Astrocyte of the spinal cord (primary cell): ENCODE measurements around the gene UGT2B17.
"Not testable (repeated sequence)": the region's sequence is repeated elsewhere in the genome, so short reads cannot be mapped to it uniquely, and the experiment has no call there.

Experiments
- DNase-seq: peaks from one replicate; pipeline ENCODE4 v3.0.0; 2011; ENCODE audit warnings: low read depth, low spot score
- H3K4me3 ChIP-seq: 2 replicates; pipeline ENCODE4 v1.5.1; 2011; ENCODE audit warnings: low read depth, mild to moderate bottlenecking, low read length, moderate library complexity
- in situ Hi-C: cut with HindIII; loops from 2 replicates; pipeline ENCODE4 v1.10.0; 2017; ENCODE audit warnings: low sequenced_read_pairs
- TF ChIP-seq, protein P1 (sequence below): IDR thresholded peaks from 2 replicates; pipeline ENCODE4 v1.5.1; 2012; ENCODE audit warnings: low read depth, mild to moderate bottlenecking, low read length, inconsistent platforms

Gene UGT2B17

DNA sequence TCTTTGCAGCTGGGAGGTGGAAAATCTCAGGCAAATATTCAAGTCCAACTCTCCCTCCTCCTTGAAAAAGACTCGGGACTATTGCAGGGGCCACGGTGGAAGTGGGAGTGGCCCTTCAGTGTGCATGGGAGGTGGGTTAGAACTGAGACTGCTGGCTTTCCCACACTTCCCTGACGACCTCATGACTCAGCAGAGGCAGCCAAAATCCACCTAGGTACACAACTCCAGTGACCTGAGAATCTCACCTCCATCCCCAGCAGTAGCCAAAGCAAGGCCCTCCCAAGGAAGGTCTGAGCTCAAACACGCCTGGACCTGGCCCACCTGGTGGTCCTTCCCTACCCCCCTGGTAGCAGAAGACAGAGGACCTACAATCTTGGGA lies 6.2 kb upstream of the UGT2B17 start:
- in situ Hi-C loops = no loop called here
- H3K4me3 ChIP-seq = no peak overlapping the region
- no peak for DNase-seq
- TF ChIP-seq, protein P1, sequence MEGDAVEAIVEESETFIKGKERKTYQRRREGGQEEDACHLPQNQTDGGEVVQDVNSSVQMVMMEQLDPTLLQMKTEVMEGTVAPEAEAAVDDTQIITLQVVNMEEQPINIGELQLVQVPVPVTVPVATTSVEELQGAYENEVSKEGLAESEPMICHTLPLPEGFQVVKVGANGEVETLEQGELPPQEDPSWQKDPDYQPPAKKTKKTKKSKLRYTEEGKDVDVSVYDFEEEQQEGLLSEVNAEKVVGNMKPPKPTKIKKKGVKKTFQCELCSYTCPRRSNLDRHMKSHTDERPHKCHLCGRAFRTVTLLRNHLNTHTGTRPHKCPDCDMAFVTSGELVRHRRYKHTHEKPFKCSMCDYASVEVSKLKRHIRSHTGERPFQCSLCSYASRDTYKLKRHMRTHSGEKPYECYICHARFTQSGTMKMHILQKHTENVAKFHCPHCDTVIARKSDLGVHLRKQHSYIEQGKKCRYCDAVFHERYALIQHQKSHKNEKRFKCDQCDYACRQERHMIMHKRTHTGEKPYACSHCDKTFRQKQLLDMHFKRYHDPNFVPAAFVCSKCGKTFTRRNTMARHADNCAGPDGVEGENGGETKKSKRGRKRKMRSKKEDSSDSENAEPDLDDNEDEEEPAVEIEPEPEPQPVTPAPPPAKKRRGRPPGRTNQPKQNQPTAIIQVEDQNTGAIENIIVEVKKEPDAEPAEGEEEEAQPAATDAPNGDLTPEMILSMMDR = no peak

DNA sequence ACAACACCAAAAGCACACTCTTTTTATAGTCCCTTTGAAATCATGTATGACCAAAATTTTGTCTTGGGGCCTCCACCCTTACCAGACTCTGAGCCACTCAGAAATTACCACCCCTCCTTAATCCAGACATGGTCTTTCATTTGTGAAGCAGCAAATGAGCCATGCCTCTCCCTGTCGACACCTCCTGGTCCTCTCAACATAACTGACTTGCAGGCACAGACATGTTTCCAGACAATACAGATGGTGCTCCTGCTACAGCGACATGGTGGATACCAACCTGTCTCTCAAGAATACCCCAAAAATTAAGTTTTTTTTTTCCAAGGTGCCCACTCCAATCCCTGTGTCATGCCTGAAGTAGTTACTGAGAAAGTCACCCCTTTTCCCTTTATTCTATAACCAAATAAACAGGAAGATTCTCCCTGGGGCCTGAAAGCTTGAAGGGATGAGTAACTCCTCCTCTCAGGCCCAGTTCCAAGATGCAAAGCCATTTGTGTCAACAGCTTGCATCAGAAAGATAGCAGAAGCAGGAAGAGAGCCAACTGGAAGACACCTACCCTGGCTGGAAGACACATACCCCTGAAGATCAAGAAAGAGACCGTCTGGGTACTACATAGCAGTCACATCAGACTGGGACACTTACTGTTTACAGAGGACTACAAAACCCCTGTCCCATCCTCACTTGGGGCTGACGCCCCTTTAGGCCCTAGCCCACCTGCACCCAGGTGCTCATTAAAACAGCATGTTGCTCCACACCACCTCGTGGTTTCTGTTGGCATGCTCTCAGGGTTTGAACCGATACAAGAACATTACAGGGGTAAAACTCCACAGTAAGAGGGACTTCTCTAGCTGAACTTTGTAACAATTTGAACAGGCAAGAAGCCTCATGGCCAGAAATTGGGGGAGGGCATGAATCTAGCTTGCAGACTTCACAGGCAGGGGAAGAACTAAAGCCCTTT lies 5.5 kb upstream of the UGT2B17 start:
- in situ Hi-C loops = no loop called here
- no peak for DNase-seq
- TF ChIP-seq, protein P1 = no peak
- no peak overlapping the region for H3K4me3 ChIP-seq

DNA sequence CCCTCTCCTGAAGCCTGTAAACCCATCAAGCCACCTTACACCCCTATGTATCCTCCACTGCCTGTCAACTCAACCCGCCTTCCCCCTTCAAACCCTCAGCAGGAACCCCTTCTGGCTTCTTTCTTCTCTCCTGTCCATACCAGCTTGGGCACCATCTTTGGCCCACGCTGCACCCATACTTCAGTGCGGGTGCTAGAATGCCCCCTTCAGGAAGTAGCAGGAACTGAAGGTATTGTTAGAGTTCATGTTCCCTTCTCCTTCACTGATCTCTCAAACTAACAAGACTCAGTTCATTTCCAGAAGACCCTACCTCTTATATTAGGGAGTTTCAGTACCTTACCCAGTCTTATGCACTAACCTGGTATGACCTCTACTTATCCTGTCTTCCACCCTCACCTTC lies 1.5 kb upstream of the UGT2B17 start:
- no peak for DNase-seq
- TF ChIP-seq, protein P1 = no peak
- in situ Hi-C loops = no loop called here

DNA sequence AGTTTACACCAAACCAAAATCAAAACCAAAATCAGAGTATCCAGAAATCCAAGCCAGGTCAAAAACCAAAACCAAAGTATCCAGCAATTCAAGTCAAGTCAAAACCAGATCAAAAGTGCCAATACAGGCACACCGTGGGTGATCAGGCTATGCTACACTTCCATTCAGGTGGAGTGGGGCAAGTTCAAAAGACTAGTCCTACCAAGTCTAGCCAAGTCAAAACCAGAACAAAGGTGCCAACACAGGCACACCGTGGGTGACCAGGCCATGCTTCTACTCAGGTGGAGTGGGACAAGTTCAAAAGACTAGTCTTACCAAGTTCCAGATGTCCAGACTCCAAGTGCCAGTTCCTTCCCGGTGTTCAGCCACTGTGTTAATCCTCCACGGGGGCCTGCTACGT lies 486 bp downstream of the UGT2B17 start:
- H3K4me3 ChIP-seq = not testable (repeated sequence)

More for the DNA sequence above, 1.5 kb upstream of the UGT2B17 start:
- no peak overlapping the region for H3K4me3 ChIP-seq

DNA sequence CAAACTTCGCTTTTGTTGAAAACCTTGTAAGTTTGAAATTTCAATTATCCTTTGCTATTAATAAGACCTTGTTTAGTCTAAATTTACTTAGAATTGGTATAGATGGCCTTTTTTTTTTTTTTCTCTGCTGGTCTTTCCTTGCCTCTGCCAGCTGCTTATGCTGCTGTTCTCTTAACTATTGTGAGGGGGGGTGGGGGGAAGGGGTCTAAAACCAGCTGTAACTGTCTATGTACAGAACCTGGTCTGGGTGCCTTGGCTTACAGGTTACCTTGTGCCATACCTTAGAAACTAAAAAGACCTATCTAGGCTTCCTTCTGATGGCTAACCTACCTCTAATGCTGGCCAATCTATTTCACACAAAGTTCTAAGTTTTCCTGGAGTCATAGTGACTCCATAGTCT lies 1.0 kb downstream of the UGT2B17 start:
- TF ChIP-seq, protein P1 = no peak
- no peak overlapping the region for H3K4me3 ChIP-seq
- in situ Hi-C loops = no loop called here
- no peak for DNase-seq

More for the DNA sequence above, 486 bp downstream of the UGT2B17 start:
- DNase-seq, in situ Hi-C loops: not testable (repeated sequence)

DNA sequence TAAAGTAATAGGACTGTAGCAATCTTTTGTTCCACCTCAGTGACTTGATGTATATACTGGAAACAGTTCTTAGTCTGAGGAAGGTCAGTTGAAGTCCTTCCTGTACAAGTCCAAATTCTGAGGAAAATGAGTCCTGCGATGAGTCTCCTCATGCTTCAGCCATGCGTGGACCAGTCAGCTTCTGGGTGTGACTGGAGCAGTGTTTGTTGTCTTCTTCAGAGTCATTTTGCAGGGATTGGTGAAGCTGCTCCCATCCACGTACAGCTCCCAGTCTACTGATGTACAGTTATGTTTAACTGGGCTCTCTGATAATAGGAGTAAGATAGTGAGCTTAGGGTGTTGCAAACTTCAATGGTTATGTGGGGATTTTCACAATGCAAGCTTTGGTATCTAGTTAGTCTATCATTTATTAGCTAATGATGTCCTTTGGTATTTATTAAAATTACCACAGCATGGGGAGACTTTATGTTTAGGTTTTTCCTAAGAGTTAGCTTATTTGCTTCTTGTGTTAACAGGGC lies 3.4 kb downstream of the UGT2B17 start:
- in situ Hi-C loops = no loop called here
- TF ChIP-seq, protein P1 = no peak
- DNase-seq = no peak
- no peak overlapping the region for H3K4me3 ChIP-seq

DNA sequence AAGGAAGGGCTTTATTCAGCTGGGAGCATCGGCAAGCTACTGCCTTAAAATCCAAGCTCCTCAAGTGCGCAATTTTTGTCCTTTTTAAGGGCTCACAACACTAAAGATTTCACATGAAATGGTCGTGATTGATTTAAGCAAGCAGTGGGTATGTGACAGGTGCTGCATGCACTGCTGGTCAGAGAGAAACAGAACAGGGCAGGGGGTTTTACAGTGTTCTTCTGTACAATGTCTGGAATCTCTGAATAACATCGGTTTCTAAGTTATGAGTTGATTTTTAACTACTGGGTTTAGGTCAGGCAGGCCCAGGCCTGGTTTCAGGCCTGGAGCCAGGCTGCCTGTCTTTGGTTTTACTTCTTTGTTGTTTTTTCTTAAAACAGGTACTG lies 6.0 kb downstream of the UGT2B17 start:
- TF ChIP-seq, protein P1 = no peak
- no peak for DNase-seq
- in situ Hi-C loops = no loop called here
- H3K4me3 ChIP-seq = no peak overlapping the region
